HepG2 (cell line): ENCODE results near the gene SLC4A8. TPM values are rescaled to one million over a fixed set of nuclear protein-coding genes. Genes with fewer than 3 reads are reported as not detected.

Source experiments
- ATAC-seq: fragments of 200-7000 bp; cut with Tn5 transposase; 3 replicates; pipeline ENCODE4 v1.9.1; 2020; ENCODE audit warnings: mild to moderate bottlenecking, moderate library complexity
- BruUV-seq: library from RNA; stranded (reverse); fragments of 400-500 nt; replicated peaks from 2 replicates; lab custom pipeline; 2021; lab: Mats Ljungman, UMichigan
- CTCF ChIA-PET: fragments of 300-600 bp; formaldehyde crosslinking; extraction: SDS; loops from one replicate; lab custom pipeline; 2021; ENCODE audit warnings: low total read pairs, inconsistent platforms, low intra/inter-chr PET ratio; lab: Yijun Ruan, JAX
- POLR2A ChIA-PET: fragments of 350-600 bp; sonication (Branson Sonifier 250); formaldehyde crosslinking; loops from one replicate; lab custom pipeline; 2020; ENCODE audit warnings: antibody characterized with exemption, inconsistent platforms; lab: Yijun Ruan, JAX
- DNase-seq: peaks from one replicate; pipeline ENCODE4 v3.0.0-alpha.2; 2015; ENCODE audit warnings: low spot score
- FAIRE-seq: peaks from 3 replicates; lab custom pipeline; 2011; peaks lifted over from hg19 to GRCh38; lab: Jason Lieb, UNC
- H2AFZ ChIP-seq: one replicate; pipeline ENCODE4 v1.6.1; 2011; ENCODE audit warnings: low read length, inconsistent platforms
- H3K27ac ChIP-seq: fragments of 300-600 bp; 3 replicates; pipeline ENCODE4 v1.8.0; 2011; ENCODE audit warnings: mixed run types, mild to moderate bottlenecking, mixed read lengths, low read length, inconsistent platforms; ENCODE audit not compliant: insufficient read depth; ENCODE audit errors: extremely low read length
- H3K27me3 ChIP-seq, 2 experiments: fragments of 200-600 bp in 1 of 2; 2 replicates in 1 of 2; 3 replicates in 1 of 2; pipeline versions ENCODE4 v1.6.0 to v1.8.0; 2011; ENCODE audit warnings: low read length in 2 of 2, mild to moderate bottlenecking in 2 of 2, moderate library complexity in 2 of 2, inconsistent platforms in 1 of 2; ENCODE audit not compliant: insufficient read depth in 2 of 2, control insufficient read depth in 1 of 2
- H3K36me3 ChIP-seq, 2 experiments: fragments of 200-600 bp in 1 of 2; replicated peaks in 1 of 2; 2 replicates in 1 of 2; 3 replicates in 1 of 2; pipeline versions ENCODE4 v1.5.1 to v1.8.0; 2011; ENCODE audit warnings: low read length in 2 of 2, inconsistent platforms in 1 of 2; ENCODE audit not compliant: insufficient read depth in 2 of 2, control insufficient read depth in 1 of 2
- H3K4me1 ChIP-seq: 2 replicates; pipeline ENCODE4 v1.5.1; 2012; ENCODE audit warnings: low read length, inconsistent platforms; ENCODE audit not compliant: insufficient read depth
- H3K4me2 ChIP-seq: 2 replicates; pipeline ENCODE4 v1.6.0; 2011; ENCODE audit warnings: low read depth, low read length, inconsistent platforms
- H3K4me3 ChIP-seq, 3 experiments: fragments of 200-600 bp in 1 of 3; sonication (generic), shearing (Covaris generic) in 1 of 3; replicated peaks in 1 of 3; 2 replicates each; pipeline ENCODE4 v1.5.1; 2011 to 2016; ENCODE audit warnings: low read length in 3 of 3, inconsistent platforms in 2 of 3, low read depth in 2 of 3, mild to moderate bottlenecking in 2 of 3, control low read depth in 1 of 3, mixed read lengths in 1 of 3; ENCODE audit not compliant: insufficient read depth in 1 of 3
- H3K79me2 ChIP-seq: one replicate; pipeline ENCODE4 v1.6.1; 2011; ENCODE audit warnings: low read length, inconsistent platforms; ENCODE audit not compliant: insufficient read depth
- H3K9ac ChIP-seq: 2 replicates; pipeline ENCODE4 v1.6.0; 2011; ENCODE audit warnings: mild to moderate bottlenecking, low read depth, low read length, inconsistent platforms; ENCODE audit not compliant: insufficient read depth
- H3K9me3 ChIP-seq: 2 replicates; pipeline ENCODE4 v1.5.1; 2012; ENCODE audit warnings: mild to moderate bottlenecking, low read length
- H4K20me1 ChIP-seq: 2 replicates; pipeline ENCODE4 v1.6.0; 2011; ENCODE audit warnings: inconsistent platforms, mild to moderate bottlenecking, low read length, moderate library complexity; ENCODE audit not compliant: insufficient read depth
- ARID2 ChIP-seq: sonication (generic); formaldehyde crosslinking; IDR thresholded peaks from 2 replicates; pipeline ENCODE4 v1.8.1; 2022; ENCODE audit warnings: mild to moderate bottlenecking, missing genetic modification reagents, borderline replicate concordance
- ATF7-NPFF ChIP-seq: sonication (generic); formaldehyde crosslinking; IDR thresholded peaks from 2 replicates; pipeline ENCODE4 v1.8.1; 2023; ENCODE audit warnings: mild to moderate bottlenecking, low read depth, missing genetic modification reagents, moderate library complexity
- ERF ChIP-seq: IDR thresholded peaks from 2 replicates; pipeline ENCODE4 v1.6.1; 2018; ENCODE audit warnings: missing biosample characterization, missing genetic modification reagents
- HDAC6 ChIP-seq: fragments of 200-600 bp; sonication (generic); IDR thresholded peaks from 2 replicates; pipeline ENCODE4 v1.7.0; 2017; ENCODE audit warnings: mild to moderate bottlenecking, antibody characterized with exemption, low read length, low read depth
- MATR3 ChIP-seq: sonication (generic); formaldehyde crosslinking; IDR thresholded peaks from 2 replicates; pipeline ENCODE4 v1.4.0; 2020; ENCODE audit warnings: missing genetic modification reagents
- MYNN ChIP-seq: sonication (generic); formaldehyde crosslinking; IDR thresholded peaks from 2 replicates; pipeline ENCODE4 v1.4.0; 2020; ENCODE audit warnings: mild to moderate bottlenecking, low read depth, missing genetic modification reagents
- NFRKB ChIP-seq: fragments of 450-650 bp; IDR thresholded peaks from 2 replicates; pipeline ENCODE4 v1.6.1; 2017
- NR3C1 ChIP-seq: sonication (generic); formaldehyde crosslinking; IDR thresholded peaks from 2 replicates; pipeline ENCODE4 v1.4.0; 2020; ENCODE audit warnings: missing genetic modification reagents
- TBX3 ChIP-seq: fragments of 450-650 bp; IDR thresholded peaks from 2 replicates; pipeline ENCODE4 v1.6.1; 2017; ENCODE audit warnings: antibody characterized with exemption, mild to moderate bottlenecking, inconsistent platforms, borderline replicate concordance
- TCF12 ChIP-seq, 2 experiments: fragments of 450-650 bp in 1 of 2; sonication (generic) in 1 of 2; formaldehyde crosslinking in 1 of 2; IDR thresholded peaks; 2 replicates each; pipeline versions ENCODE4 v1.6.1 to v1.8.0; 2017 to 2022; ENCODE audit warnings: antibody characterized with exemption in 1 of 2, mild to moderate bottlenecking in 1 of 2, missing genetic modification reagents in 1 of 2, moderate library complexity in 1 of 2
- ZBTB39 ChIP-seq: sonication (generic); formaldehyde crosslinking; IDR thresholded peaks from 2 replicates; pipeline ENCODE4 v1.5.0; 2020; ENCODE audit warnings: missing genetic modification reagents
- ZFP36L2 ChIP-seq: sonication (generic); formaldehyde crosslinking; IDR thresholded peaks from 2 replicates; pipeline ENCODE4 v1.4.0; 2020; ENCODE audit warnings: missing genetic modification reagents
- ZIK1 ChIP-seq: sonication (generic); formaldehyde crosslinking; IDR thresholded peaks from 2 replicates; pipeline ENCODE4 v1.5.0; 2020; ENCODE audit warnings: mild to moderate bottlenecking, low read depth, missing genetic modification reagents, borderline replicate concordance
- ZMYM2 ChIP-seq: sonication (generic); formaldehyde crosslinking; IDR thresholded peaks from 2 replicates; pipeline ENCODE4 v1.8.0; 2022; ENCODE audit warnings: mild to moderate bottlenecking, missing genetic modification reagents
- ZNF562 ChIP-seq: sonication (generic); formaldehyde crosslinking; IDR thresholded peaks from 2 replicates; pipeline ENCODE4 v1.8.0; 2022; ENCODE audit warnings: missing genetic modification reagents, borderline replicate concordance
- ZNF749 ChIP-seq: sonication (generic); formaldehyde crosslinking; IDR thresholded peaks from 2 replicates; pipeline ENCODE4 v1.8.0; 2022; ENCODE audit warnings: mild to moderate bottlenecking, missing genetic modification reagents, moderate library complexity, borderline replicate concordance
- WGBS: methylation state at CpG from one replicate; pipeline ENCODE4 v1.1.6; 2017; ENCODE audit warnings: low lambda C conversion rate; 5-methylcytosine and 5-hydroxymethylcytosine counted together
- in situ Hi-C: cut with HindIII; loops from 2 replicates; pipeline ENCODE4 v1.10.0; 2017; ENCODE audit warnings: low pct_unique_long_range_greater_than_20kb; ENCODE audit not compliant: extremely low pct_ligation_motif_present
- intact Hi-C: fragments of 100-400 bp; cut with micrococcal nuclease; formaldehyde crosslinking; loops from one replicate; pipeline ENCODE4 v1.10.0; 2022; ENCODE audit not compliant: unreplicated experiment
- polyA plus RNA-seq, 8 experiments: library from polyadenylated mRNA; depleted of rRNA in 3 of 8; stranded (reverse) in 7 of 8; unstranded in 1 of 8; fragments of >200 nt; fragmentation: Illumina TruSeq in 4 of 8; extraction: Trizol in 4 of 8; gene quantifications; 2 replicates each; pipeline versions ENCODE4 v1.2.1 to v1.2.3, GENCODE V29; 2011 to 2016; ENCODE audit warnings: low read depth in 4 of 8, missing spikeins in 1 of 8, mixed read lengths in 1 of 8; ENCODE audit not compliant: insufficient read depth in 1 of 8
- total RNA-seq, 5 experiments: library from RNA; depleted of rRNA; stranded (reverse); fragments of >200 nt; fragmentation: Illumina TruSeq; extraction: Trizol; gene quantifications; 2 replicates each; pipeline ENCODE4 v1.2.3, GENCODE V29; 2016; ENCODE audit warnings: low read depth in 1 of 5
- TF ChIP-seq, protein P1 (sequence below): sonication (generic); formaldehyde crosslinking; IDR thresholded peaks from 2 replicates; pipeline ENCODE4 v1.5.1; 2020; ENCODE audit warnings: mild to moderate bottlenecking, missing genetic modification reagents, borderline replicate concordance

The SLC4A8 gene
- total and polyA plus RNA-seq, 2 of the 13 experiments (the other 11 are each of a cell fraction or from before 2014, with no cell fraction given): under 0.01 to 0.07 TPM

- no peak for TF ChIP-seq NFRKB
- no peak for TF ChIP-seq ERF
- TF ChIP-seq ARID2 (CRISPR knock-in tag): no peak
- TF ChIP-seq NR3C1 (CRISPR knock-in tag): no peak
- no peak for TF ChIP-seq ZNF562 (CRISPR knock-in tag)
- no peak for TF ChIP-seq TBX3
- TF ChIP-seq ZBTB39 (CRISPR knock-in tag): no peak
- TF ChIP-seq ZIK1 (CRISPR knock-in tag): no peak
- TF ChIP-seq TCF12 (IDR thresholded peaks at IDR 0.05): no peak
- TF ChIP-seq TCF12 (CRISPR knock-in tag; IDR thresholded peaks at IDR 0.05): no peak
- TF ChIP-seq MATR3: no peak
- no peak for TF ChIP-seq ATF7-NPFF
Observed at GRCh38 chr12:51388069-51388799, 36.4 kb upstream of the SLC4A8 start (continued).

- 70% methylated on average over 5 of the region's 5 CpGs for WGBS
- POLR2A ChIA-PET: no interaction called here
- Histone ChIP-seq H3K27ac (no peak overlapping the region), H3K4me2 (no peak overlapping the region), H3K36me3 (no peaks in the 10 kb centered on the region), H3K27me3 (peaks cover 5 to 26% of the 10 kb centered on the region in 2 experiments; a peak in 3 of 5 replicates), H3K9me3 (no peaks in the 10 kb centered on the region), H4K20me1 (no peaks in the 10 kb centered on the region), H2AFZ (no peak overlapping the region), H3K79me2 (no peaks in the 10 kb centered on the region), H3K9ac (no peak overlapping the region), H3K4me1 (peaks cover 8% of the 10 kb centered on the region; the same call in 1 of the 2 replicates), H3K4me3 (no peak overlapping the region)
- intact Hi-C loops (no loop called here), in situ Hi-C loops (no loop called here)
- ATAC-seq (no peak), FAIRE-seq (no peak), DNase-seq (no peak)
- CTCF ChIA-PET: no interaction called here
- no TSS peak for BruUV-seq
- TF ChIP-seq MYNN (CRISPR knock-in tag) (no peak), ZMYM2 (CRISPR knock-in tag) (no peak), HDAC6 (no peak), ZFP36L2 (CRISPR knock-in tag) (no peak), ZNF749 (CRISPR knock-in tag) (no peak)
- TF ChIP-seq, protein P1, sequence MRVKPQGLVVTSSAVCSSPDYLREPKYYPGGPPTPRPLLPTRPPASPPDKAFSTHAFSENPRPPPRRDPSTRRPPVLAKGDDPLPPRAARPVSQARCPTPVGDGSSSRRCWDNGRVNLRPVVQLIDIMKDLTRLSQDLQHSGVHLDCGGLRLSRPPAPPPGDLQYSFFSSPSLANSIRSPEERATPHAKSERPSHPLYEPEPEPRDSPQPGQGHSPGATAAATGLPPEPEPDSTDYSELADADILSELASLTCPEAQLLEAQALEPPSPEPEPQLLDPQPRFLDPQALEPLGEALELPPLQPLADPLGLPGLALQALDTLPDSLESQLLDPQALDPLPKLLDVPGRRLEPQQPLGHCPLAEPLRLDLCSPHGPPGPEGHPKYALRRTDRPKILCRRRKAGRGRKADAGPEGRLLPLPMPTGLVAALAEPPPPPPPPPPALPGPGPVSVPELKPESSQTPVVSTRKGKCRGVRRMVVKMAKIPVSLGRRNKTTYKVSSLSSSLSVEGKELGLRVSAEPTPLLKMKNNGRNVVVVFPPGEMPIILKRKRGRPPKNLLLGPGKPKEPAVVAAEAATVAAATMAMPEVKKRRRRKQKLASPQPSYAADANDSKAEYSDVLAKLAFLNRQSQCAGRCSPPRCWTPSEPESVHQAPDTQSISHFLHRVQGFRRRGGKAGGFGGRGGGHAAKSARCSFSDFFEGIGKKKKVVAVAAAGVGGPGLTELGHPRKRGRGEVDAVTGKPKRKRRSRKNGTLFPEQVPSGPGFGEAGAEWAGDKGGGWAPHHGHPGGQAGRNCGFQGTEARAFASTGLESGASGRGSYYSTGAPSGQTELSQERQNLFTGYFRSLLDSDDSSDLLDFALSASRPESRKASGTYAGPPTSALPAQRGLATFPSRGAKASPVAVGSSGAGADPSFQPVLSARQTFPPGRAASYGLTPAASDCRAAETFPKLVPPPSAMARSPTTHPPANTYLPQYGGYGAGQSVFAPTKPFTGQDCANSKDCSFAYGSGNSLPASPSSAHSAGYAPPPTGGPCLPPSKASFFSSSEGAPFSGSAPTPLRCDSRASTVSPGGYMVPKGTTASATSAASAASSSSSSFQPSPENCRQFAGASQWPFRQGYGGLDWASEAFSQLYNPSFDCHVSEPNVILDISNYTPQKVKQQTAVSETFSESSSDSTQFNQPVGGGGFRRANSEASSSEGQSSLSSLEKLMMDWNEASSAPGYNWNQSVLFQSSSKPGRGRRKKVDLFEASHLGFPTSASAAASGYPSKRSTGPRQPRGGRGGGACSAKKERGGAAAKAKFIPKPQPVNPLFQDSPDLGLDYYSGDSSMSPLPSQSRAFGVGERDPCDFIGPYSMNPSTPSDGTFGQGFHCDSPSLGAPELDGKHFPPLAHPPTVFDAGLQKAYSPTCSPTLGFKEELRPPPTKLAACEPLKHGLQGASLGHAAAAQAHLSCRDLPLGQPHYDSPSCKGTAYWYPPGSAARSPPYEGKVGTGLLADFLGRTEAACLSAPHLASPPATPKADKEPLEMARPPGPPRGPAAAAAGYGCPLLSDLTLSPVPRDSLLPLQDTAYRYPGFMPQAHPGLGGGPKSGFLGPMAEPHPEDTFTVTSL (CRISPR knock-in tag): no peak
Observed at GRCh38 chr12:51388846-51389245, 35.8 kb upstream of the SLC4A8 start.
